KOPT-K1 (cell line): Measurements from ENCODE around the gene TMEM106C.
"Not testable (repeated sequence)": the region's sequence is repeated elsewhere in the genome, so short reads cannot be mapped to it uniquely, and the experiment has no call there.

Experiments
- H3K27ac ChIP-seq: fragments of 200-600 bp; sonication (generic); 2 replicates; pipeline ENCODE4 v1.5.1; 2016; ENCODE audit warnings: antibody characterized with exemption, mild to moderate bottlenecking, low read depth, low read length; ENCODE audit not compliant: poor library complexity, severe bottlenecking
- H3K36me3 ChIP-seq: fragments of 200-600 bp; sonication (generic); 2 replicates; pipeline ENCODE4 v1.5.1; 2017; ENCODE audit warnings: antibody characterized with exemption, mild to moderate bottlenecking, low read length, moderate library complexity; ENCODE audit not compliant: insufficient read depth
- H3K9me3 ChIP-seq: fragments of 200-600 bp; sonication (generic); 2 replicates; pipeline ENCODE4 v1.5.1; 2017; ENCODE audit warnings: antibody characterized with exemption, low read length, mild to moderate bottlenecking; ENCODE audit not compliant: insufficient read depth, poor library complexity, severe bottlenecking

TMEM106C gene

DNA sequence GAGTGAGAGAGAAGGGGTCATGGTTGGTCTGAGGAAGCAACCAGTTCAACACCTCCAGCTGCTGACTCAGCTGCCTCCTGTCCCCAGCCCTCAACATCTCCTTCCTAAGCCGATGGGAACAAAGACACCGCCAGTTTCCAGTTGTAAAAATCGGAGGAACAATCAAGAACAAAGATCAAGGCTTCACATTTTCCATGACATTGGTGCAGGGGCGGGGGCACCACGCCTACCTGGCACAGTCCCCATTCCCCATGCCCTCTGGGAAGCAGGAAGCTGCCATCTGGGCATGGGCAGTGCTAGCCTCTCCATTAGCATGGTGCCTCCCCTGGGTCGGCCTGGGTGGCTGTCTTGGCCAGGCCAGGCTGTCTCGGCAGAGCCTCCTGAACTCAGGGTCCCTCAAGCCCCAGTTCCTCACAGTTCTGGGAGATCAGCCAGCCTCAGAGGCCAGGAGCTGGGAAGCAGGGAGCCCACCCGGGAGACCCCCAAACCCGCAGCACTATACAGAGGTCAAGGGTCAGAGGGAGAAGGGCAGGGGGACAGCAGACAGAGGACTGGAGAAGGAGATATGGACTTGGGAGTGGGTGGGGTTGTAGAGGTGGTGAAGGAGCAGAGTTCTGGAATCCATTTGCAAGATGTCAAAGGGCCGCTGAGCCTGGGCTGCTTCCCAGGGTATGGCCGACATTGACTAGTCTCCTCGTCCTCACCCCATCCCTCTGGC lies 19.6 kb upstream of the TMEM106C start:
- Histone ChIP-seq H3K27ac (no peak overlapping the region), H3K36me3 (no peaks in the 10 kb centered on the region), H3K9me3 (no peaks in the 10 kb centered on the region)

DNA sequence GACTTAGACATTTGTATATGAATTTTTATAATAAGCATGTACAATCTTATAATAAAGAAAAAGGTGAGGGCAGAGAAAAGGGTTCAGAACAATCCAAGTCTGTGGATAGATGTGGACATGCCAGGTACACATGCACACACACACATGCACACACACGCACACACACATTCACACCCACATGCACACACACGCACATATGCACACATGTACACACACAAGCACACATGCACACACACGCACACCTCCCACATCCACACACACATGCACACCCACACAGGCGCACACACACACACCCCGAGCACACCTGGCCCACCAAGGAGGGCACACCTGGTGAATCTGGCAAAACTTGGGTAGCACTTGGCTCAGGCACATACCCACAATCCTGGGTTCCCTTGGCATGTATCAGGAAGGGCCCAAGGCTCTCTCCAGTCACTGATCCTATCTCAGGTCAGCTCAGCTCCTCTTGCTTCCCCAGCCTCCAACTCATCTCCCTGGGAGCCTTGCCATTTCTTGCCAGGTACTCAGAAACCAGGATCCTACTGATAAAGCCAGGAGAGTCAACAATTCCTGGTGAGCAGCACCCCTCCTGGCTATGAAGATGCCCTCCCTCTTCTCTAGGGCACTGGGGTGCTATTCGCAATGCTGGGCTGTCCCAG lies 18.6 kb upstream of the TMEM106C start:
- Histone ChIP-seq H3K9me3 (no peaks in the 10 kb centered on the region), H3K27ac (no peak overlapping the region)

GRCh38 chr12:47945341-47945728 lies 18.1 kb upstream of the TMEM106C start:
- Histone ChIP-seq H3K9me3 (no peaks in the 10 kb centered on the region), H3K27ac (no peak overlapping the region), H3K36me3 (no peaks in the 10 kb centered on the region)

More for the DNA sequence above, 18.6 kb upstream of the TMEM106C start:
- no peaks in the 10 kb centered on the region for H3K36me3 ChIP-seq

GRCh38 chr12:47946413-47947323 lies 16.7 kb upstream of the TMEM106C start:
- Histone ChIP-seq H3K9me3 (no peaks in the 10 kb centered on the region), H3K36me3 (no peaks in the 10 kb centered on the region), H3K27ac (no peak overlapping the region)

DNA sequence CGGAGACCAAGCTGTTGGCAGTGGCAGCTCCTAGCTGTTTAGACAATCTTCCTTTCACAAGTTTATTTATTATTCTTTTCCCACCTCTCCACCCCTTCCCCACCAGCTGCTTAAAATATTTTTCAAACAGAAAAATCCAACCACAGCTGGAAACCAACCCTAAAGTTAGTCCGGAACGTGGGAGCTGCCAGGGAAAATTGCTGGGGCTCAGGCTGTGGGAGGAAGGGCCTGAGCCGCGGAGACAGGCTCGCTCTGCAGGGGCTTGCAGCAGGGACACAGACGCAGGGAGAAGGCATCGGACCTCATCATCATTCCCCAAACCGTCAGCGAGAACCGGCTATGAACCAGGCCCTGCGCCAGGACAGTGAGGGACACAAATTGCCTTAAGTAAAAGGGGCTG lies 16.1 kb upstream of the TMEM106C start:
- no peak overlapping the region for H3K27ac ChIP-seq
- H3K9me3 ChIP-seq = no peaks in the 10 kb centered on the region
- no peaks in the 10 kb centered on the region for H3K36me3 ChIP-seq

DNA sequence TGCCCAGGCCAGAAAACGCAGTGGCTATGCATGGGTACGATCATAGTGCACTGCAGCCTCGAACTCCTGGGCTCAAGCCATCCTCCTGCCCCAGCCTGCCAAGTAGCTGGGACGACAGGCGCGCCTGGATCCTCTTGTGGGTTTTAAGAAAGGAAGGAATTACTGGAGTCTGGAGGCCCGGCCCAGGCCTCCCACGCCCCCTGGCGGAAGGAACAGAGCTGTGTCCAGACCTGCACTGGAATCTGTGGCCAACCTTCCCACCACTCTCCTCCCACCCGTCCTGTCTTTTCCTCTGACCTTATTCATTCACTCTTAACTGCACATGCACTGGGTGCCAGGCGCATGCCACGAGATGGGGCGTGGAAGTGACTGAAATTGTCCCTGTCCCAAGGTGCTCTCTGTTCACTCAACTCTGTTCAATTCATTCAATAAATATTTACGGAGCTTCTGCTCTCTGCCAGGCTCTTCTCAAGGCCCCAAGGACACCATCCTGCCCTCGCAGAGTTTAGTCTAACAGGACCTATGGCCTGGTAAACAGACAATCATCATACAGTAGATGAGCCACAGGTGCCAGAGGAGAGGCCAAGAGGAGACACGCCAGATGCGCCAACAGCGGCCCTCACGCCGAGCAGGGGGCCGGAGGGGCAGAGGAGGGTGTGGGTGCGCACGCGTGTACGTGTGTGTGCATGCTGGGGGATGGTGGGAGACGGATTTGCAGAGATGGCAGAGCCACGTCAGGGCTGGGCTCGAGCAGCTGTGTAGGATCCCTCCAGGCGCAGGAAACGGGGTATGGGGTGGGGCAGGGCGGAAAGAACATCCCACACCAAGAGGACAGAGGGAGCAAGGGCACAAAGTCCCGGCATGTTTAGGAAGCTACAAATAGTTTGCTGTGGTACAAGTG lies 13.7 kb upstream of the TMEM106C start:
- Histone ChIP-seq H3K27ac (no peak overlapping the region), H3K36me3 (no peaks in the 10 kb centered on the region), H3K9me3 (no peaks in the 10 kb centered on the region)

- Histone ChIP-seq H3K27ac (no peak overlapping the region), H3K9me3 (no peaks in the 10 kb centered on the region), H3K36me3 (no peaks in the 10 kb centered on the region)
These were observed 12.4 kb upstream of the TMEM106C start for GRCh38 chr12:47950856-47951468.

- no peak overlapping the region for H3K27ac ChIP-seq
- H3K9me3 ChIP-seq = peaks cover 19% of the 10 kb centered on the region
- H3K36me3 ChIP-seq = no peaks in the 10 kb centered on the region
These were observed 9.3 kb upstream of the TMEM106C start for GRCh38 chr12:47954058-47954457.

DNA sequence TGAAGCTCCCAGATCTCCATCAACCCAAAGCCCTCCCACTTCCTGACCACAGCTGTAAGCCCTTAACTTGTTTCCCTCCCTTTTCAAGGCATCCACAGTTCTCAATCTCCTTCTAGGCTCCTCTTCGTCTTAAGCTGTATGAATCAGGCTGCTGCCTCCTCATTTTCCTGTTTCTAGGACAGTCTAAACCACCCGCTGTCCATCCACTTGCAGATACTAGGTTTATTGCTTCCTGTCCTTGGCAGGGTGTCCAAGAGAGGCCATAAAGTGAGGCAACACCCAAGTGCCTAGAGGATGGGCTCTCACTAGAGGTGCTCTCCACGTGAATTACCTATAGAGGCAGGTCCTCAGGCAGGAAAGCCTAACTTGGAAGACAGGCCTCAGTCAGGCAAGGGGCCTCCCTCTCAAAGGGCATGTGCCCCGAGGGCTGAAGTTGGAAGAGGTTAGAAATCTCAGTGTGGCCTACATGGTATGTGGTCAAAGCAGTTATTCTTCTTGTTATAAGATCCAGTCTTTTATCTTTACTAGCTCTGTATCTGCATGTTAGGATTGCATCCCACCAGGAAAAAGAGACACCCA lies 8.8 kb upstream of the TMEM106C start:
- H3K36me3 ChIP-seq = no peaks in the 10 kb centered on the region
- H3K9me3 ChIP-seq = peaks cover 23% of the 10 kb centered on the region
- no peak overlapping the region for H3K27ac ChIP-seq

GRCh38 chr12:47955059-47955458 lies 8.3 kb upstream of the TMEM106C start:
- Histone ChIP-seq H3K9me3 (peaks cover 28% of the 10 kb centered on the region), H3K27ac (no peak overlapping the region), H3K36me3 (no peaks in the 10 kb centered on the region)

- peaks cover 29% of the 10 kb centered on the region for H3K9me3 ChIP-seq
- H3K36me3 ChIP-seq, H3K27ac ChIP-seq: not testable (repeated sequence)
These were observed 5.7 kb upstream of the TMEM106C start for GRCh38 chr12:47957671-47958070.

DNA sequence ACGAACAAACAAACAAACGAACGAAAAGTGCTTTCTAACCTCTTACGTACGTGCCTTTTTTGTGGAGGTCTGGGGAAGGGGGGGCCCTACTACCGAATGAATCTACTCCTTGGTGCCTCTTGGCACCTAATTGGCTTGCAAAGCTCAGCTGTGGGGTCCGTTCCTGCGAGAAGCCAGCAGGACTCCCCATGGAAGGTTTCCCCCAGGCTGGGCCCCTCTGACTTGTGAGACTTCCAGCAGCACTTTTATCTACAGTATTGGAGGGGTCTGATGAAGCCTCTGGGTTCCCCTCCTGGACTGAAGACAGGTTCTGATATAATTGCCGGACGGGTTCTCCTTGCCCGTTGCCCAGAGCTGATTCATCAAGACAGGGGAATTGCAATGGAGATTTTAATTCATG lies 1.2 kb upstream of the TMEM106C start:
- Histone ChIP-seq H3K9me3 (peaks cover 27% of the 10 kb centered on the region), H3K27ac (no peak overlapping the region), H3K36me3 (peaks cover 28% of the 10 kb centered on the region)

GRCh38 chr12:47964106-47964728 lies 821 bp downstream of the TMEM106C start:
- Histone ChIP-seq H3K9me3 (peaks cover 10% of the 10 kb centered on the region), H3K27ac (peak overlapping the region; percentile 72), H3K36me3 (peaks cover 48% of the 10 kb centered on the region)
